ENCODE data around the gene NFKBIB. TPM values are rescaled to one million over a fixed set of nuclear protein-coding genes. Genes with fewer than 3 reads are reported as not detected.
A peak's percentile ranks its signal among the peaks of the same experiment; 100 is the strongest.

Gene NFKBIB
- polyA plus RNA-seq, 3 donors, result 6.7 to 29.4 (median 9.0) TPM

- 39% methylated on average over 7 of the region's 16 CpGs for WGBS (ENCODE audit: insufficient coverage)
- intact Hi-C loops (cut with micrococcal nuclease), result no loop called here
- peak overlapping the region; percentile 77 for H3K9ac ChIP-seq (ENCODE audit: insufficient read depth, low read length, poor library complexity, severe bottlenecking)
- H2AFZ ChIP-seq (ENCODE audit: insufficient read depth, low read depth, low read length, poor library complexity, severe bottlenecking), result peak overlapping the region; percentile 84
- H3K4me3 ChIP-seq (replicated peaks in 1 of 3; ENCODE audit: low read depth in 2 of 3, low read length in 3 of 3), result peak overlapping the region in 1 of 3 experiments; percentile 76
- Mint-ChIP-seq H3K4me3 (peak overlapping the region; percentile 77 to 88), H3K4me1 (peaks cover 16% of the 10 kb centered on the region), H3K27ac (peak overlapping the region; percentile 81 to 94 (median 88)), H3K36me3 (peaks cover 22 to 52% of the 10 kb centered on the region in 2 donors), H3K9me3 (no peaks in the 10 kb centered on the region), H3K27me3 (ENCODE audit: low read depth in 3 of 3) (no peaks in the 10 kb centered on the region)
- H3K79me2 ChIP-seq (ENCODE audit: insufficient read depth, low read length), result no peaks in the 10 kb centered on the region
- peak overlapping the region; percentile 57 to 88 for H3K27ac ChIP-seq (ENCODE audit: low read depth in 1 of 2, low read length in 2 of 2)
- peaks cover 18 to 19% of the 10 kb centered on the region in 2 donors for H3K4me1 ChIP-seq (ENCODE audit: control insufficient read depth in 1 of 2, insufficient read depth in 2 of 2, low read length in 2 of 2)
- peak overlapping the region; percentile 89 for H3K4me2 ChIP-seq (replicated peaks; ENCODE audit: extremely low read depth, low read length, poor library complexity, severe bottlenecking)
- TF ChIP-seq, protein P1, sequence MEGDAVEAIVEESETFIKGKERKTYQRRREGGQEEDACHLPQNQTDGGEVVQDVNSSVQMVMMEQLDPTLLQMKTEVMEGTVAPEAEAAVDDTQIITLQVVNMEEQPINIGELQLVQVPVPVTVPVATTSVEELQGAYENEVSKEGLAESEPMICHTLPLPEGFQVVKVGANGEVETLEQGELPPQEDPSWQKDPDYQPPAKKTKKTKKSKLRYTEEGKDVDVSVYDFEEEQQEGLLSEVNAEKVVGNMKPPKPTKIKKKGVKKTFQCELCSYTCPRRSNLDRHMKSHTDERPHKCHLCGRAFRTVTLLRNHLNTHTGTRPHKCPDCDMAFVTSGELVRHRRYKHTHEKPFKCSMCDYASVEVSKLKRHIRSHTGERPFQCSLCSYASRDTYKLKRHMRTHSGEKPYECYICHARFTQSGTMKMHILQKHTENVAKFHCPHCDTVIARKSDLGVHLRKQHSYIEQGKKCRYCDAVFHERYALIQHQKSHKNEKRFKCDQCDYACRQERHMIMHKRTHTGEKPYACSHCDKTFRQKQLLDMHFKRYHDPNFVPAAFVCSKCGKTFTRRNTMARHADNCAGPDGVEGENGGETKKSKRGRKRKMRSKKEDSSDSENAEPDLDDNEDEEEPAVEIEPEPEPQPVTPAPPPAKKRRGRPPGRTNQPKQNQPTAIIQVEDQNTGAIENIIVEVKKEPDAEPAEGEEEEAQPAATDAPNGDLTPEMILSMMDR (IDR thresholded peaks at IDR 0.05), result no peak
- no peaks in the 10 kb centered on the region for H3K9me3 ChIP-seq (replicated peaks in 1 of 2; ENCODE audit: control insufficient read depth in 1 of 2, insufficient read depth in 1 of 2, low read length in 2 of 2)
- peaks cover 25 to 33% of the 10 kb centered on the region in 2 donors for H3K36me3 ChIP-seq (replicated peaks in 1 of 2; ENCODE audit: control insufficient read depth in 1 of 2, insufficient read depth in 2 of 2, low read length in 2 of 2)
- no peak for DNase-seq
- no peaks in the 10 kb centered on the region for H3K27me3 ChIP-seq (ENCODE audit: control insufficient read depth in 2 of 2, insufficient read depth in 2 of 2, low read length in 2 of 2)
- no peaks in the 10 kb centered on the region for H4K20me1 ChIP-seq (ENCODE audit: insufficient read depth, low read length)
Observed at GRCh38 chr19:38878575-38879399, 21.0 kb upstream of the NFKBIB start.

- H3K4me1 ChIP-seq (ENCODE audit: control insufficient read depth in 1 of 2, insufficient read depth in 2 of 2, low read length in 2 of 2), result peaks cover 18 to 19% of the 10 kb centered on the region in 2 donors
- intact Hi-C loops (cut with micrococcal nuclease), result no loop called here
- Mint-ChIP-seq H3K9me3 (no peaks in the 10 kb centered on the region), H3K27ac (peak overlapping the region in 1 of 7 donors; percentile 94), H3K36me3 (peaks cover 22 to 52% of the 10 kb centered on the region in 2 donors), H3K27me3 (ENCODE audit: low read depth in 3 of 3) (no peaks in the 10 kb centered on the region), H3K4me1 (peaks cover 16% of the 10 kb centered on the region), H3K4me3 (no peak overlapping the region)
- no peaks in the 10 kb centered on the region for H4K20me1 ChIP-seq (ENCODE audit: insufficient read depth, low read length)
- whole genome bisulfite sequencing (ENCODE audit: insufficient coverage), result 99% methylated on average over 9 of the region's 11 CpGs
- no peaks in the 10 kb centered on the region for H3K79me2 ChIP-seq (ENCODE audit: insufficient read depth, low read length)
- H3K9me3 ChIP-seq (replicated peaks in 1 of 2; ENCODE audit: control insufficient read depth in 1 of 2, insufficient read depth in 1 of 2, low read length in 2 of 2), result no peaks in the 10 kb centered on the region
- H3K4me3 ChIP-seq (replicated peaks in 1 of 3; ENCODE audit: low read depth in 2 of 3, low read length in 3 of 3), result no peak overlapping the region
- DNase-seq, result no peak
- TF ChIP-seq, protein P1 (IDR thresholded peaks at IDR 0.05), result no peak
- no peak overlapping the region for H3K9ac ChIP-seq (ENCODE audit: insufficient read depth, low read length, poor library complexity, severe bottlenecking)
- no peak overlapping the region for H3K27ac ChIP-seq (ENCODE audit: low read depth in 1 of 2, low read length in 2 of 2)
- peaks cover 25 to 33% of the 10 kb centered on the region in 2 donors for H3K36me3 ChIP-seq (replicated peaks in 1 of 2; ENCODE audit: control insufficient read depth in 1 of 2, insufficient read depth in 2 of 2, low read length in 2 of 2)
- no peak overlapping the region for H2AFZ ChIP-seq (ENCODE audit: insufficient read depth, low read depth, low read length, poor library complexity, severe bottlenecking)
- no peaks in the 10 kb centered on the region for H3K27me3 ChIP-seq (ENCODE audit: control insufficient read depth in 2 of 2, insufficient read depth in 2 of 2, low read length in 2 of 2)
- H3K4me2 ChIP-seq (replicated peaks; ENCODE audit: extremely low read depth, low read length, poor library complexity, severe bottlenecking), result no peak overlapping the region
Observed at GRCh38 chr19:38879400-38879751, 20.4 kb upstream of the NFKBIB start.

Data from CD14-positive monocyte (primary cell).